Measurements from ENCODE around the gene LRMDA.

- TF ChIP-seq, protein P1, sequence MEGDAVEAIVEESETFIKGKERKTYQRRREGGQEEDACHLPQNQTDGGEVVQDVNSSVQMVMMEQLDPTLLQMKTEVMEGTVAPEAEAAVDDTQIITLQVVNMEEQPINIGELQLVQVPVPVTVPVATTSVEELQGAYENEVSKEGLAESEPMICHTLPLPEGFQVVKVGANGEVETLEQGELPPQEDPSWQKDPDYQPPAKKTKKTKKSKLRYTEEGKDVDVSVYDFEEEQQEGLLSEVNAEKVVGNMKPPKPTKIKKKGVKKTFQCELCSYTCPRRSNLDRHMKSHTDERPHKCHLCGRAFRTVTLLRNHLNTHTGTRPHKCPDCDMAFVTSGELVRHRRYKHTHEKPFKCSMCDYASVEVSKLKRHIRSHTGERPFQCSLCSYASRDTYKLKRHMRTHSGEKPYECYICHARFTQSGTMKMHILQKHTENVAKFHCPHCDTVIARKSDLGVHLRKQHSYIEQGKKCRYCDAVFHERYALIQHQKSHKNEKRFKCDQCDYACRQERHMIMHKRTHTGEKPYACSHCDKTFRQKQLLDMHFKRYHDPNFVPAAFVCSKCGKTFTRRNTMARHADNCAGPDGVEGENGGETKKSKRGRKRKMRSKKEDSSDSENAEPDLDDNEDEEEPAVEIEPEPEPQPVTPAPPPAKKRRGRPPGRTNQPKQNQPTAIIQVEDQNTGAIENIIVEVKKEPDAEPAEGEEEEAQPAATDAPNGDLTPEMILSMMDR (IDR thresholded peaks at IDR 0.05): no peak
- TF ChIP-seq EP300 (IDR thresholded peaks at IDR 0.05; ENCODE audit: low read depth) (no peak), POLR2A (IDR thresholded peaks at IDR 0.05) (no peak), POLR2AphosphoS5 (IDR thresholded peaks at IDR 0.05) (no peak)
Observed at GRCh38 chr10:76356557-76356956, 925.1 kb downstream of the LRMDA start.

All from transverse colon (tissue), 4 donors.